Sciatic nerve (tissue), 2 donors: ENCODE measurements around the gene SPANXD. TPM values are rescaled to one million over a fixed set of nuclear protein-coding genes. Genes with fewer than 3 reads are reported as not detected.
"Not testable (repeated sequence)": the region's sequence is repeated elsewhere in the genome, so short reads cannot be mapped to it uniquely, and the experiment has no call there.

Experiments used
- ATAC-seq: fragments of 200-7000 bp; cut with Tn5 transposase; one replicate; pipeline ENCODE4 v1.9.1; 2020; ENCODE audit warnings: mild to moderate bottlenecking, moderate library complexity
- DNase-seq: peaks from one replicate; pipeline ENCODE4 v3.0.0-alpha.2; 2020; ENCODE audit warnings: low spot score
- intact Hi-C: fragments of 100-400 bp; cut with DNase I; formaldehyde crosslinking; loops from one replicate; pipeline ENCODE4 v1.14.2; 2022
- total RNA-seq: library from RNA; stranded (reverse); fragmentation: NEBNext Ultra II Directional; extraction: Animal tissue kit (Norgen Biotek cat#: 25700); gene quantifications from one replicate; pipeline ENCODE4 v1.2.1, GENCODE V29; 2021
- donor health status: DM: no; HTN: no; CAD: no.
- donor health status: DM: no; HTN: no; CAD: no.

Gene SPANXD, protein sequence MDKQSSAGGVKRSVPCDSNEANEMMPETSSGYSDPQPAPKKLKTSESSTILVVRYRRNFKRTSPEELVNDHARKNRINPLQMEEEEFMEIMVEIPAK
- total RNA-seq, result not detected

DNA sequence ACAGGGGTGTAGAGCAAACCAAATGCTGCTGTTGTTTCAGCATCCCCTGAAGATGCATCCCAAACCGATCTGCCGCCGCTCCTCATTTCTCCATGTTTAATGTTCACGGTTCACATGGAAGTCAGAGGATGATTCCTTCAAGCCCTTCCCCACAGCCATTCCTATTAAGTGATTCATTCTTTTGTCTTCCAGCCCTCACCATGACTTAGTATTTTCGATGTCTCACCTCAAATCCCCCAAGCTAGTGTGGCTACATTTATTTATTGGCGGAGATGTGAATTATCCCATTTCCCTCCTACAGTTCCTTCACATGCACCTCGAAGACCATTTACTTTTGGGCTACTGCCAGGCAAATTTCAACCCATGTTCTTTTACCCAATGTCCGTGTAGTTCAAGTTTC, at the start of gene SPANXD:
SPANXD (minus strand) TSS at position 101 of the 400 bp plus-strand sequence. CDS start 334 bp downstream, outside the sequence.
- ATAC-seq, DNase-seq, intact Hi-C loops: not testable (repeated sequence)

DNA sequence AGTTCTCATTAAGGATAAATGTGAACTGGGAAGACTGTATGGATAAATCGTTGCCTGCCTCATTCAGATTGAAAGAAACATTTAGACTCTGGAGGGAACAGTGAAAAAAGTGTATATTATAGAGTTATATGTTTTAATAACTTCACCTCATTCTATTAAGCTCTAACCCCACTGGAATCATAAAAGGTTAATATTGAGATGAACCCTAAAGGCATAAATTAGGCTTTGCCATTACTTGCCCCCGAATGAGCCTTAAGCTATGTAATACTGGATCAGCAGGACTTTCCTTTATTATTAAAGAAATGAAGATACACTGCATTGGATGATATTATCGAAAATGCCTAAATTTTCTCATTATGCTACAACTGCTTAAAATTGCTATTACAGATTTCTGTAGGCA, 44.1 kb upstream of the SPANXD start:
- intact Hi-C loops, result no loop called here
- DNase-seq (no peak), ATAC-seq (no peak)

DNA sequence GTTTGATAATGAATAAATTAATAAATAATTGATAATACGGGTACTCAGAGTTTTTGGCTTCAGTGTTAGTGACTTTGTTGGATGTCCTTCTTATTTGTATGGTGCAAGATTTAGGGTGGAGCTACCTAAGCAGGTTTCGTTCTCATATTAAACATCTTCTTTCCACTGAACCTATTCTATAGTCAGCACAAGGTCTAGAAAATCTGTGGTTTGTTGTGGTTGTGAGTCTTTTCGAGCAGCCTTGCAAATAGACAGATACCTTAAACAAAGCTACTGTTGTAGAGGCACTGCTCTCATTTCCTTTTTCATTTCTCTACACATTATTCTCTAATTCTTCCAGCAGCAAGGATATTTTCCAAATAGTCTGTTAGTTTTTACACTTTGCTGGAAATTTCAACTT, 38.1 kb upstream of the SPANXD start:
- DNase-seq, result no peak
- ATAC-seq, result no peak
- intact Hi-C loops, result no loop called here

DNA sequence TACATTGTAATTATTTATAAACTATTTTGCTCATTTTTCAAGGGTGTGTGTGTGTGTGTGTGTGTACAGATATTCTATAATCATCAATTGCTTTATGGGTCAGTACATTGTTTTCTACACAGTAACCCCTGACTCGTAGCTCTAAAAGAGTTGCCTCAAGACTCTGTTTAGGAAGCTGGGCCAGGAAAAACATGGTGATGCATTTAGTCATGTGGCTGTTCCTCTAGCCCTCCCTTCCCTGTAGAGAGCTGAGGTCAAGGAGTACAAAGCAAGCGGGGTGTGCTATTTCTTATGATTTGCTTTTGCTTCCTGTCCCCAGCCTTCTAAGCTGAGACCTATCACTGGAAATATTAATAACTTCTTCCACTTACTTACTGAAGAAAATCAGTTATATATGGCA, 34.8 kb upstream of the SPANXD start:
- ATAC-seq (no peak), DNase-seq (no peak)
- intact Hi-C loops, result no loop called here

DNA sequence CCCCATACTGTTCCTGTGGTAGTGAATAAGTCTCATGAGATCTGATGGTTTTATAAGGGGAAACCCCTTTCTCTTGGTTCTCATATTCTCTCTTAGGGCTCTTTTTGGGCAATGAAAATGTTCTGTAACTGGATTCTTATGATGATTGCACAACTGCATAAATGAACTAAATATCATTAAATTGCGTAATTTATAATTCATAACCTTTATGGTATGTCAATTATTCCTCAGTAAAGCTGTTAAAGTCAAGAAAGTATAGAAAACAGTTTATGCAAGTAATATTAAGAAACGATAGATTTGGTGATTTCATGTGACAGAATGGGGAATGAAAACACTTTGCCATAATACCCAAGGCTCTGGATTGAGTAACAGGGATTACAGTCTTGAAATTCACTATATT, 33.5 kb upstream of the SPANXD start:
- ATAC-seq, result no peak
- intact Hi-C loops, result no loop called here
- no peak for DNase-seq

DNA sequence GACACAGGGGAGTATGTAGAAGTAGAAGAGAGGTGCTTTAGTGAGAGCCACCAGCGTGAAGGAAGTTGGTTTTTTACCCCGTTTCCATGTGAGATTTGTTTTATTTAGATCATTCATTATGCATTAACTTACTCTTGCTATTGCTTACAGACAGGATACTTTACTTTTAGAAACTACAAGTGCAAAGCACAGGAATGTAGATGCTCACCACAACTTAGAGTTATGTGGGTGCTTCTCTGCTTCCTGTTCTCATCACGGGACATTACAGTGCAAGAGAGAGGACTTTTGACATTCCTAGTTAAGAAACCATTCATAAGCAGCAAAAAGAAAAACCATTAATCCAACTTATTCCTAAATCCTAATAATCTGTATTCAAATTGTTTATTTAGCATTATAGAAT, 25.6 kb upstream of the SPANXD start:
- intact Hi-C loops, result no loop called here
- DNase-seq, result no peak
- no peak for ATAC-seq

DNA sequence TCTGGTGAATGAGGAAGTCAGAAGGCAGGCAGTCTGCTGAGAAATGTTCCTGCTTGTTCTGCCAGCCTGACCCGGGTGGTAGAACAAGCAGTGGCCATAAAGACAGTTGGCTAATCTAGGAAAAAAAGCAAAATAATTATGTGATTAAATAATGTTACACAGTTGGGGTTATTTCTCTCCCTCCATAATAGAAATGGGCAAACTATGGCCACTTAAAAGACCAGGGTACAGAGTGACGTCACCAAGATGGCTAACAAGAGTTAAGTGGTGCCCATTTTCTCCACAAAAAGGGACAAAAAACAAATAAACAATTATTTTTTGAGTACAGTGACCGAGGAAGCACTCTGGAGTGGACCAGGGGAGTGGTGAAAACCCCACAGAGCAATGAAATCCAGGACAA, 16.1 kb upstream of the SPANXD start:
- DNase-seq (no peak), ATAC-seq (no peak)
- intact Hi-C loops, result no loop called here

DNA sequence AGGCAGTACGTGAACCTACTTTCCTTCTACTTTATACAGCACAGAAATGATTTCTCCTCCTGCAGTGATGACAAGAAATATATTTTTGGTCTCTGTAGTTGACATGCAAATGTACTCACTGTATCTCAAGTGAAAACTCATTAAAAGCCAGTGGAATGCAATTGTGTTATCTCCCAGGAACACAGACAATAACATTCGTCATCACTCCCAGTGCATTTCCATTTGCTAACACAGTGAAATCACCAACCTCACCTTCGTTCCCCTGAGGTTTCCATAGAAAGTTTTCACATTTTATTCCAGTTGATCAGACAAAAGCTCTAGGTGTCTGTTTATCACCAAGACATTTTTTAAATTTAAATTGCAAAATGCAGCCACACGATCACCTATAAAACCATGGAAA, 2.5 kb upstream of the SPANXD start:
- intact Hi-C loops, result no loop called here
- ATAC-seq, result no peak
- DNase-seq, result no peak

DNA sequence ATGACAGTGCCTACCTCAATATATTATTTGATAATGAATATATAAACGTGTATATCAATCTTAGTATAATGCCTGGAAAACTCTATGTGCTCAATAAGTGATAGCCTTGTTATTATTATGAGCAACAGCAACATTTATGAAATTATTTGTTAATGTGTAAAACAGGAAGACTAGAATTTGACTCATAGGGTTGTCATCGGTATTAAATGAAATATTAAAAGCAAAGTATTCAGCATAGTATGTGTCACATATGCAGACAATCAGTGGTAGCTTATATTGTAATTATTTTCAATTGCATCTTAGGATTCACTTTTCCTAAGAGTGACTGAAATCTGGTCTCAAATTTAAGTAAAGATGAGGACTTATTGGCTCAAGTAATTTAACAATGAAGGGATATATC, 24.6 kb downstream of the SPANXD start:
- ATAC-seq, result no peak
- DNase-seq, result no peak
- intact Hi-C loops, result no loop called here

DNA sequence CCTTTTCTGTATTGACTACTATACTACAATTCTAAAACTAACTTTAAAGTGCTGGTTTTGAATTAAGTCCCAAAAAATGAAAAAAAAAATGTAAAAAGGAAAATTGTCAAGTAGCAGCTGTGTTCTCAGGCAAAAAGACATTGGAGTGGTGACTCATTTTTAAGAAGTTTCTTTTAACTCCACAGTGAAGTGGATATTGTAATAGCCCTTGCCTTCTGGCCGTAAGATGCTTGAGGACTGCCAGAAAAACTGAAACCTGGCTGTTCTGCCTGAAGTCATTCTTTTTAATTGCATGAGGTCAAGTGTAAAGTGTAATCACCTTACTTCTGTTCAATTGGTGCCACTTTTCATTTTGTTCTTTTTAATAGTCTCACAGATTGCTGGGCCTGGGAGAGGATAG, 28.9 kb downstream of the SPANXD start:
- DNase-seq (no peak), ATAC-seq (no peak)
- intact Hi-C loops, result no loop called here

DNA sequence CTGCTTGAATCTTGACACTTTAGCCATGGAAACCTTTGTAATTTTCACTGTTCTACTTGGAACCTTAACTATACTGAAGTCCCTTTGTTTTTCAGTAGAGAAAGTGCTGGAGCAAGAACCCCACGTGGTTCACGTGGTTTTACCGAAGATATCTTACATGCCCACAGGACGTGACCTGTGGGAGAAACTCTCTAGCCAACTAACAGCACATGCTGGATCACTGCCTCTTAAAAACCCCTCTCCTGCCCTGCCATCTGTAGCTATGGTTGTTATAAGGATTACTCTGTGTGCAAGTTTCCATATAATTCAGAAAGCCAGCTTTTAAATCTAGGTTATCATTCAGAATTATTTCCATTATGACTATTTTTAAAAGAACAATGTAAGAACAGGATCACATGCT, 30.2 kb downstream of the SPANXD start:
- no peak for DNase-seq
- intact Hi-C loops, result no loop called here
- ATAC-seq, result no peak

DNA sequence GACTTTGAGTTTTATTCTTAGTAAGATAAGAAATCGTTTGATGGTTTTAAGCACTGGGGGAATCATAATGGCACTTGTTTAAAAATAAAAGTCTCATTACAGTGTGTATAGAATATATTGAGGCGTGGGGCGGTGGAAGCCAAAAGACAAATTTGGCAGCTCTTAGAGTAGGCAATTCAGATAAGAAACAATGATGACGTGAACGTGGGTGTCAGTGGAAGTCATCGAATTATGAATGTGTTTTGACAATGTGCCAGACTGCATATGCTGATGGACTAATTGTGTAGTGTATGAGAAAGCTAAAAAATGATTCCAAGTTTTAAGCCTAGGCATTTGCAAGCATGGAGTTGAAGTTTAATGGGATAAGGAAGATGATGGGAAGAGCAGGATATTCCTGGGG, 35.8 kb downstream of the SPANXD start:
- DNase-seq (no peak), ATAC-seq (no peak)
- intact Hi-C loops, result no loop called here

DNA sequence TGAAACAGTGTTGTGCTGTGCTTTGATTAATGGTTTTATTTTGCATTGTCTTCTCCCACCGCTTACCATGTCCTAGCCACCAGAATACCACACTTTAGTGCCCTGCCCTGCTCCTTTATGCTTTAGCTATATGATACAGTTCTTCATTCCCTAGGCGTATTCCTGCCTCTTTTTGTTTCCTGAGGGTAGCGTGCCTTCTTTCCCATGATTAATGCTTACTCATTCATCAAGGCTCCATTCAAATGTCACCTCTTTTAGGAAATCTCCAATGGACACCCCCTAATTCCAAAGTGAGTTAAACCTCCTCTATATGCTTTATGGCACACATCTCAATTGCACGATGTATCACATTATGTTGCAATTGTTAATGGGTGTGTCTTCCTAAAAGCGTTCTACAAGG, 46.3 kb downstream of the SPANXD start:
- ATAC-seq, result no peak
- intact Hi-C loops, result no loop called here

More for the DNA sequence above, 46.3 kb downstream of the SPANXD start:
- DNase-seq, result no peak

Other genes starting within 250 kb of the SPANXD start
- not detected for gene SPANXA1, start 114.0 kb downstream of the SPANXD start, total RNA-seq
- not detected for gene SPANXA2, start 109.0 kb downstream of the SPANXD start, total RNA-seq
- gene MAGEC3, start 139.6 kb upstream of the SPANXD start, total RNA-seq, result not detected
- not detected for gene MAGEC1, start 205.2 kb upstream of the SPANXD start, total RNA-seq